ENCODE data around the gene KRTCAP2.
A peak's percentile ranks its signal among the peaks of the same experiment; 100 is the strongest.

- TF ChIP-seq CTCF (IDR thresholded peaks at IDR 0.05) = no peak
- TF ChIP-seq POLR2A (IDR thresholded peaks at IDR 0.05) = peak; percentile 8
Measured at GRCh38 chr1:155134880-155135414, 38.2 kb downstream of the KRTCAP2 start.

All from ovary (tissue), 3 donors.